Nephron progenitor cell (in vitro differentiated cells): Measurements from ENCODE around the gene SIX3.

Experiments
- DNase-seq: peaks from one replicate; pipeline ENCODE4 v3.0.0; 2021
- H3K27ac Mint-ChIP-seq: 2 replicates; pipeline ENCODE4 v1.8.0; 2021; ENCODE audit warnings: mild to moderate bottlenecking, moderate library complexity, mixed read lengths
- H3K27me3 Mint-ChIP-seq: 2 replicates; pipeline ENCODE4 v1.8.0; 2021; ENCODE audit warnings: mild to moderate bottlenecking, low read depth, mixed read lengths; ENCODE audit not compliant: poor library complexity
- H3K36me3 Mint-ChIP-seq: 2 replicates; pipeline ENCODE4 v1.8.0; 2021; ENCODE audit warnings: low read depth, mixed read lengths
- H3K4me1 Mint-ChIP-seq: 2 replicates; pipeline ENCODE4 v1.8.0; 2021; ENCODE audit warnings: mixed read lengths
- H3K4me3 Mint-ChIP-seq: 2 replicates; pipeline ENCODE4 v1.8.0; 2021; ENCODE audit warnings: mild to moderate bottlenecking, moderate library complexity, mixed read lengths
- H3K9me3 Mint-ChIP-seq: 2 replicates; pipeline ENCODE4 v1.8.0; 2021; ENCODE audit warnings: mild to moderate bottlenecking, moderate library complexity, mixed read lengths
- TF ChIP-seq, protein P1 (sequence below): fragments of 200-600 bp; sonication (generic); IDR thresholded peaks from 2 replicates; pipeline ENCODE4 v1.5.0; 2021; ENCODE audit warnings: antibody characterized with exemption

The SIX3 gene

DNA sequence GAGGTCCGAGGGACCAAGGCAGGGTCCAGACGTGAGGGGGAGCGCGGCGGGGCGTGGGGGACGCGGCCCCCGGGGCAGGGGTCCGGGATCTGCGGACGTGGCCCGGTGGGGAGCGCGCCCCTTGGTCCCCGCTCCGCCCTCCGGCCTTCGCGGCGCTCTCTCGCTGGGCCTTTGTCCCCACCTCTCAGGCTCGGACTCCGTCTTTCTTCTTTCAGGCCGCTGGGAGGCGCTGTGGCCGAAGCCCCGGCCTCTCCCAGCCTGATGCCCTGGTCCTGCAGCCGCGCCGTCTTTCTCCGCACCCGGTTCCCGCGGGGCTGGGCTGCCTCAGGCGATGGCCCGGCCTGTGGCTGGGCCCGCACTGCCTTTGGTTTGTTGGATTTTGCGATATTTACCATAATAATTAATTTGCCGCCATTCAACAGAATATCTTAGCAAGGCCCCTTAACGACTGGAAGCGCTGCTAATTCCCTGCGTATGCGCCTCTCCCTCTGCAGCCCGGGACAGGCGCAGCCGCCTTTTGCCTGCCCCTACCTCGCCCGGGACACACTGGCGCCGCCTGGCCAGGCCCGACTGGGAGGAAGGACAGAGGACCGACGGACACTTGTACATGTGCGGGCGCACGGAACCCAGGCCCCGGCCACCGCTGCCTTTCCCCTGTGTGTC lies 10.8 kb downstream of the SIX3 start:
- H3K36me3 Mint-ChIP-seq, result no peaks in the 10 kb centered on the region
- H3K27ac Mint-ChIP-seq, result no peak overlapping the region
- H3K4me1 Mint-ChIP-seq, result peaks cover 62% of the 10 kb centered on the region
- TF ChIP-seq, protein P1, sequence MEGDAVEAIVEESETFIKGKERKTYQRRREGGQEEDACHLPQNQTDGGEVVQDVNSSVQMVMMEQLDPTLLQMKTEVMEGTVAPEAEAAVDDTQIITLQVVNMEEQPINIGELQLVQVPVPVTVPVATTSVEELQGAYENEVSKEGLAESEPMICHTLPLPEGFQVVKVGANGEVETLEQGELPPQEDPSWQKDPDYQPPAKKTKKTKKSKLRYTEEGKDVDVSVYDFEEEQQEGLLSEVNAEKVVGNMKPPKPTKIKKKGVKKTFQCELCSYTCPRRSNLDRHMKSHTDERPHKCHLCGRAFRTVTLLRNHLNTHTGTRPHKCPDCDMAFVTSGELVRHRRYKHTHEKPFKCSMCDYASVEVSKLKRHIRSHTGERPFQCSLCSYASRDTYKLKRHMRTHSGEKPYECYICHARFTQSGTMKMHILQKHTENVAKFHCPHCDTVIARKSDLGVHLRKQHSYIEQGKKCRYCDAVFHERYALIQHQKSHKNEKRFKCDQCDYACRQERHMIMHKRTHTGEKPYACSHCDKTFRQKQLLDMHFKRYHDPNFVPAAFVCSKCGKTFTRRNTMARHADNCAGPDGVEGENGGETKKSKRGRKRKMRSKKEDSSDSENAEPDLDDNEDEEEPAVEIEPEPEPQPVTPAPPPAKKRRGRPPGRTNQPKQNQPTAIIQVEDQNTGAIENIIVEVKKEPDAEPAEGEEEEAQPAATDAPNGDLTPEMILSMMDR, result peak; percentile 72
- peak overlapping the region; percentile 43 for H3K4me3 Mint-ChIP-seq
- peaks cover 100% of the 10 kb centered on the region for H3K27me3 Mint-ChIP-seq
- peaks cover 4% of the 10 kb centered on the region for H3K9me3 Mint-ChIP-seq
- peak; percentile 81 for DNase-seq

DNA sequence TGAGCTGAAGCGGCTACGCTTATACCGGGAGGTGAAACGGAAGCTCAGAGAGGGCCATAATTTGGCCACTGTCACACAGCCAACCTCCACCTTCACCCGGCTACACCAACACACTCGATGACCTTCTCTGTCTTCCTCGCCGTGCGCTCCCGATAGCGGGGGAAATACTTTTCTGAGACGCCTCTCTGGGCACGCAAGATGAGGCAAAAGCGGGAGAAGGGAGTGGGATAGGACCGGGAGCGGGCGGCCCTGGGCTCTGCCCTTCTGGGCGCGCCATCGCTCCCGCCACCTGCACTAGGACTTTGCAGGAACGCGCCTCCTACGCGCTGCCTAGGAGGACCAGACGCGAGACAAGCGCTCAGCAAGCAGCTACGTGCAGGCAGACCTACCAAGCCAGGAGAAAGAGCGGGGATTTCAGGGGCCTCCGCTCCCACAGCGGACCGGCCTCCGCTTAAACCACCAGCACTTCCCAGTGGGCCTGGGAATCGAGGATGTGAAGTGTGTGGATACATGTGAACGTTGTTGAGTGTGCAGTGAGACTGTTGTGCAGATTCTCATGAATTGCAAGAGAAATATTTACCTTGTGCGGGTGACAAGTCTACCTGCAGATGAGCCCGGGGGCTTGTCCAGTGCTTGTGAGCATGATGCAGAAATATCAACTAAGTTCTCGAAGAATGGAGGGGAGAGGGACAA lies 11.4 kb downstream of the SIX3 start:
- Mint-ChIP-seq H3K9me3 (peaks cover 4% of the 10 kb centered on the region), H3K4me1 (peaks cover 62% of the 10 kb centered on the region), H3K36me3 (no peaks in the 10 kb centered on the region), H3K27ac (no peak overlapping the region), H3K4me3 (peak overlapping the region; percentile 39), H3K27me3 (peaks cover 100% of the 10 kb centered on the region)
- TF ChIP-seq, protein P1, result no peak
- no peak for DNase-seq

DNA sequence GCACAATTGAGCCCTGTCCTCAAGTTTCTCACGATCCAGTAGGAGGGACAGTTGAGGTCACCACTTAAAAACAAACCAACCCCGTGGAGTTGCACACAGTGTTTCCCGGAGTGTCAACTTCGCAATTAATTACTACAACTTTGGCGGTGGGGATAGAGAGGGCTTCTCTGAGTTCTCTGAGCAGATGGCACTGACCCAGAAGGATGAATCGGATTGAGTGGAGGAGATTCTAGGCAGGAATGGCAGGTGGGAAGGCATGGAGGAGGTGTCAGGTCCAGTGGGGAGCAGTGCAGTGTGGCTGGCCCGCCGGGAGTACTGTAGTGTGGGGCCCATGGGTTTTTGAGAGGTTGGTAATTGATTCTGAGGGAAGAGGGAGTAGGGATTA lies 12.0 kb downstream of the SIX3 start:
- DNase-seq, result no peak
- TF ChIP-seq, protein P1, result no peak
- Mint-ChIP-seq H3K4me3 (peak overlapping the region; percentile 39), H3K27ac (no peak overlapping the region), H3K9me3 (peaks cover 4% of the 10 kb centered on the region), H3K36me3 (no peaks in the 10 kb centered on the region), H3K27me3 (peaks cover 100% of the 10 kb centered on the region), H3K4me1 (peaks cover 65% of the 10 kb centered on the region)

DNA sequence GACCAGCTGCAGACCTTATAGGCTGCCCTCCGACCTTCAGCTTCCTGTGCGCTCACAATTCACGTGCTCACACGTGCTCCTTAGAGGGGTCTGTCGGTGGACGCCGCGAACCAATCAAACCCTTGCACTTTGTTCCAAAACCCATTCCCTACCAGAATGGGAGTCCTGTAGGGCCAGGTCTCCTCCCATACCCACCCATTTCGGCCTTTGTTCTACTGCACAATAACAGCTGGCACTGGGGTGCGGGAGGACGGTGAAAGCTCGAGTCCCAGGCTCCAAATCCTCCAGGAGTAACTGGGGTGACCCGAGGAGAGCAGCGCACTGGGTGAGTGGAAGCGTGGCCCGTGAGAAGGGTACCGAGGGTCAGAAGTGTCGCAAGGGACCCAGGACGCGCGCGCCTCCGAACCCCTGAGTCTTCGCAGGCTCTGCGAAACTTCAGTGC lies 13.0 kb downstream of the SIX3 start:
- H3K9me3 Mint-ChIP-seq, result peaks cover 4% of the 10 kb centered on the region
- no peaks in the 10 kb centered on the region for H3K36me3 Mint-ChIP-seq
- H3K4me3 Mint-ChIP-seq, result peak overlapping the region; percentile 55
- H3K27ac Mint-ChIP-seq, result no peak overlapping the region
- peaks cover 100% of the 10 kb centered on the region for H3K27me3 Mint-ChIP-seq
- DNase-seq, result no peak
- TF ChIP-seq, protein P1, result no peak
- H3K4me1 Mint-ChIP-seq, result peaks cover 60% of the 10 kb centered on the region

DNA sequence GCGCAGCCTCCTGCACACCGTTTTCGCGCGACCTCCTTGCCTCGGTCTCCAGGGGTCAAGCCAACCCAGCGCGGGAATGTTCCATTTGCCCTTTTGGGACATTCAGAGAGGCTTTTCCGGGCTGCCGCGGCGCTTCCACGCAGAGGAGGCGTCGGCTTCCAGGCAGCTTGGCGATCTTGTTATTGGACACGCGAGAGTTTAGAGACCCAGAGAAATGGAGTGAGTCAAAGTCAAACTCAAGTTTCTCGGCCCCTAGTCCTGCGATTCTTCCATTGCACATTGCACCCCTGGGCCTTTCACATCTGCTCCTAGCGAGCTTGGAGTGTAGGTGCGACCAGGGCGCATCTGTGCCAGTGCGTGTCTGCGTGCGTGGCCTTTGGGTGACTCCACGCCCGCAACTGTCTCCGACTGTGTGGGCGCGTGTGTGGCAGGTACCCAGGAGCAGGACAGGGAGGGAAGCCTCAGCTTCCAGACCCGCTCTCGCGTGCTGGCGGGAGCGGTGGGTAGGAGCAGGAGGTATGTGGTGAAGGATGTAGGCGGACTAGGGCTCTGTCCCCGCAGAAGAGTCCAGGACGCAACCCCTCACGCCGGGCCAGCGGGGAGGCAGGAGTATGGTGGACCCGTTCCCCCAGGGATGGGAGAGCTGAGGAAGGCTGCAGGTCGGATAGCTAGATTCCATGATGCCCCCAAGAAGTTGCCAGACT lies 13.5 kb downstream of the SIX3 start:
- DNase-seq, result no peak
- H3K36me3 Mint-ChIP-seq, result no peaks in the 10 kb centered on the region
- H3K9me3 Mint-ChIP-seq, result peaks cover 4% of the 10 kb centered on the region
- TF ChIP-seq, protein P1, result no peak
- no peak overlapping the region for H3K27ac Mint-ChIP-seq
- peaks cover 56% of the 10 kb centered on the region for H3K4me1 Mint-ChIP-seq
- H3K27me3 Mint-ChIP-seq, result peaks cover 100% of the 10 kb centered on the region
- H3K4me3 Mint-ChIP-seq, result peak overlapping the region; percentile 78
